ENCODE data around the gene OR4M2.
"Not testable (repeated sequence)": the region's sequence is repeated elsewhere in the genome, so short reads cannot be mapped to it uniquely, and the experiment has no call there.

OR4M2 gene

GRCh38 chr15:22080227-22080626, at the start of gene OR4M2:
Gene OR4M2 (plus strand): TSS chr15:22080527. CDS start chr15:22080625, 98 bp downstream.
- not testable (repeated sequence) for H3K9me3 ChIP-seq (ENCODE audit: control insufficient read depth, insufficient read depth, low read length); H3K9ac ChIP-seq (ENCODE audit: low read depth, low read length); H3K36me3 ChIP-seq (ENCODE audit: insufficient read depth, low read length); H3K4me1 ChIP-seq (ENCODE audit: insufficient read depth, low read length)

- H3K9ac ChIP-seq (ENCODE audit: low read depth, low read length); H3K4me1 ChIP-seq (ENCODE audit: insufficient read depth, low read length); H3K9me3 ChIP-seq (ENCODE audit: control insufficient read depth, insufficient read depth, low read length); H3K36me3 ChIP-seq (ENCODE audit: insufficient read depth, low read length): not testable (repeated sequence)
Observed at GRCh38 chr15:22069267-22069666, 11.1 kb upstream of the OR4M2 start.

- not testable (repeated sequence) for H3K9ac ChIP-seq (ENCODE audit: low read depth, low read length); H3K9me3 ChIP-seq (ENCODE audit: control insufficient read depth, insufficient read depth, low read length); H3K36me3 ChIP-seq (ENCODE audit: insufficient read depth, low read length); H3K4me1 ChIP-seq (ENCODE audit: insufficient read depth, low read length)
Observed at GRCh38 chr15:22081386-22081785, 1.1 kb downstream of the OR4M2 start.

- not testable (repeated sequence) for H3K36me3 ChIP-seq (ENCODE audit: insufficient read depth, low read length); H3K9ac ChIP-seq (ENCODE audit: low read depth, low read length); H3K4me1 ChIP-seq (ENCODE audit: insufficient read depth, low read length); H3K9me3 ChIP-seq (ENCODE audit: control insufficient read depth, insufficient read depth, low read length)
Observed at GRCh38 chr15:22098616-22099253, 18.4 kb downstream of the OR4M2 start.

GRCh38 chr15:22099289-22099891, 19.1 kb downstream of the OR4M2 start:
- H3K9ac ChIP-seq (ENCODE audit: low read depth, low read length); H3K9me3 ChIP-seq (ENCODE audit: control insufficient read depth, insufficient read depth, low read length); H3K4me1 ChIP-seq (ENCODE audit: insufficient read depth, low read length); H3K36me3 ChIP-seq (ENCODE audit: insufficient read depth, low read length): not testable (repeated sequence)

- H3K9me3 ChIP-seq (ENCODE audit: control insufficient read depth, insufficient read depth, low read length); H3K4me1 ChIP-seq (ENCODE audit: insufficient read depth, low read length); H3K36me3 ChIP-seq (ENCODE audit: insufficient read depth, low read length); H3K9ac ChIP-seq (ENCODE audit: low read depth, low read length): not testable (repeated sequence)
Observed at GRCh38 chr15:22122033-22122432, 41.7 kb downstream of the OR4M2 start.

Data from ES-I3 (cell line).